ENCODE measurements around the gene CLIP1. TPM values are rescaled to one million over a fixed set of nuclear protein-coding genes. Genes with fewer than 3 reads are reported as not detected.
A peak's percentile ranks its signal among the peaks of the same experiment; 100 is the strongest.

CLIP1 gene
- total RNA-seq, 4 donors from 2014 or later, result 48.2 to 134 (median 96.8) TPM

GRCh38 chr12:122460641-122461040 lies 38.2 kb upstream of the CLIP1 start:
- H3K4me1 ChIP-seq, result no peaks in the 10 kb centered on the region
- no peaks in the 10 kb centered on the region for H3K9me3 ChIP-seq
- no peak for DNase-seq
- no peak overlapping the region for H3K4me3 ChIP-seq
- intact Hi-C loops (cut with DNase I; ENCODE audit: low total_unique reads), result no loop called here
- H3K27ac ChIP-seq, result no peak overlapping the region
- TF ChIP-seq, protein P1, sequence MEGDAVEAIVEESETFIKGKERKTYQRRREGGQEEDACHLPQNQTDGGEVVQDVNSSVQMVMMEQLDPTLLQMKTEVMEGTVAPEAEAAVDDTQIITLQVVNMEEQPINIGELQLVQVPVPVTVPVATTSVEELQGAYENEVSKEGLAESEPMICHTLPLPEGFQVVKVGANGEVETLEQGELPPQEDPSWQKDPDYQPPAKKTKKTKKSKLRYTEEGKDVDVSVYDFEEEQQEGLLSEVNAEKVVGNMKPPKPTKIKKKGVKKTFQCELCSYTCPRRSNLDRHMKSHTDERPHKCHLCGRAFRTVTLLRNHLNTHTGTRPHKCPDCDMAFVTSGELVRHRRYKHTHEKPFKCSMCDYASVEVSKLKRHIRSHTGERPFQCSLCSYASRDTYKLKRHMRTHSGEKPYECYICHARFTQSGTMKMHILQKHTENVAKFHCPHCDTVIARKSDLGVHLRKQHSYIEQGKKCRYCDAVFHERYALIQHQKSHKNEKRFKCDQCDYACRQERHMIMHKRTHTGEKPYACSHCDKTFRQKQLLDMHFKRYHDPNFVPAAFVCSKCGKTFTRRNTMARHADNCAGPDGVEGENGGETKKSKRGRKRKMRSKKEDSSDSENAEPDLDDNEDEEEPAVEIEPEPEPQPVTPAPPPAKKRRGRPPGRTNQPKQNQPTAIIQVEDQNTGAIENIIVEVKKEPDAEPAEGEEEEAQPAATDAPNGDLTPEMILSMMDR (IDR thresholded peaks at IDR 0.05), result no peak
- TF ChIP-seq POLR2A (IDR thresholded peaks at IDR 0.05), result no peak
- H3K36me3 ChIP-seq, result no peaks in the 10 kb centered on the region
- H3K27me3 ChIP-seq, result no peaks in the 10 kb centered on the region

GRCh38 chr12:122460061-122460460 lies 37.6 kb upstream of the CLIP1 start:
- Histone ChIP-seq H3K27me3 (no peaks in the 10 kb centered on the region), H3K36me3 (no peaks in the 10 kb centered on the region), H3K9me3 (no peaks in the 10 kb centered on the region), H3K4me1 (no peaks in the 10 kb centered on the region), H3K4me3 (no peak overlapping the region), H3K27ac (no peak overlapping the region)
- TF ChIP-seq, protein P1 (IDR thresholded peaks at IDR 0.05), result no peak
- no peak for TF ChIP-seq POLR2A (IDR thresholded peaks at IDR 0.05)
- peak in 1 of 2 donors; percentile 0 for DNase-seq
- intact Hi-C loops (cut with DNase I; ENCODE audit: low total_unique reads), result no loop called here

DNA sequence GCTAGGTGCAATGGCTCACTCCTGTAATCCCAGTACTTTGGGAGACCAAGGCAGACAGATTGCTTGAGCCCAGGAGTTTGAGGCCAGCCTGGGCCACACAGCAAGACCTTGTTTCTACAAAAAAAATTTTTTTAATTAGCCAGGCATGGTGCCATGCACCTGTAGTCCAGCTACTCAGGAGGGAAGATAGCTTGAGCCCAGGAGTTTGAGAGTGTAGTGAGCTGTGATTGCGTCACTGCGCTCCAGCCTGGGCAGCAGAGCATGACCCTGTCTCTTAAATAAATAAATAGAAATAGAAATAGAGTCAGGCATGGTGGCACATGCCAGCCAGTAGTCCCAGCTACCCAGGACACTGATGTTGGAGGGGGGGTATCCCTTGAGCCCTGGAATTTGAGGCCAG lies 36.7 kb upstream of the CLIP1 start:
- Histone ChIP-seq H3K36me3 (no peaks in the 10 kb centered on the region), H3K9me3 (no peaks in the 10 kb centered on the region), H3K27ac (no peak overlapping the region), H3K4me3 (no peak overlapping the region), H3K27me3 (no peaks in the 10 kb centered on the region), H3K4me1 (no peaks in the 10 kb centered on the region)
- DNase-seq, result no peak
- TF ChIP-seq, protein P1 (IDR thresholded peaks at IDR 0.05), result no peak
- no peak for TF ChIP-seq POLR2A (IDR thresholded peaks at IDR 0.05)
- intact Hi-C loops (cut with DNase I; ENCODE audit: low total_unique reads), result no loop called here

DNA sequence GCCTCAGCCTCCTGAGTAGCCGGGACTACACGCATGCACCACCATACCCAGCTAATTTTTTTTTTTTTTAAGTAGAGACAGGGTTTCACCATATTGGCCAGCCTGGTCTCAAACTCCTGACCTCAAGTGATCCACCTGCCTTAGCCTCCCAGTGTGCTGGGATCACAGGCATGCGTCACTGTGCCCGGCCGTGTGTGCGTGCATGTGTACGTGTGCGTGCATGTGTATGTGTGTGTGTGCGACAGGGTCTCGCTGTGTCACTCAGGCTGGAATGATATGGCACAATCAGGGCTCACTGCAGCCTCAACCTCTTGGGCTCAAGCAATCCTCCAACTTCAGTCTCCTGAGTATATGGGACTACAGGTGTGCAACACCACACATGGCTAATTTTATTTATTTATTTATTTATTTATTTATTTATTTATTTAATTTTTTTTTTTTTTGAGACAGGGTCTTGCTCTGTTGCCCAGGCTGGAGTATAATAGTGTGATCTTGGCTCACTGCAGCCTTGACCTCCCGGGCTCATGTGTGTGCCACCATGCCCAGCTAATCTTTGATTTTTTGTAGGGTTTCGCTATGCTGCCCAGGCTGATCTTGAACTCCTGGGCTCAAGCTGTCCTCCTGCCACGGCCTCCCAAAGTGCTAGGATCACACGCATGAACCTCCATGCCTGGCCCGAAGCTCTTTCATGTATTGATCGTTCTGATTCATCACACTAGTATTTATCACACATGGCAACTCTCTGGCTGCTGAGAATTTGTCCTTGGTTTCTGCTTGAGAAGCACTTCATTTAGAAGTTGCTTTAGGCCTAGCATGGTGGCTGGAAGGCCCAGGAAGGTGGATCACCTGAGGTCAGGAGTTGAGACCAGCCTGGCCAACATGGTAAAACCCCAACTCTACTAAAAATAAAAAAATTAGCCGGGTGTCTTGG lies 35.9 kb upstream of the CLIP1 start:
- Histone ChIP-seq H3K4me1 (no peaks in the 10 kb centered on the region), H3K27me3 (no peaks in the 10 kb centered on the region), H3K27ac (no peak overlapping the region), H3K4me3 (no peak overlapping the region), H3K36me3 (no peaks in the 10 kb centered on the region), H3K9me3 (no peaks in the 10 kb centered on the region)
- DNase-seq, result no peak
- TF ChIP-seq POLR2A (IDR thresholded peaks at IDR 0.05), result no peak
- TF ChIP-seq, protein P1 (IDR thresholded peaks at IDR 0.05), result no peak
- intact Hi-C loops (cut with DNase I; ENCODE audit: low total_unique reads), result no loop called here

DNA sequence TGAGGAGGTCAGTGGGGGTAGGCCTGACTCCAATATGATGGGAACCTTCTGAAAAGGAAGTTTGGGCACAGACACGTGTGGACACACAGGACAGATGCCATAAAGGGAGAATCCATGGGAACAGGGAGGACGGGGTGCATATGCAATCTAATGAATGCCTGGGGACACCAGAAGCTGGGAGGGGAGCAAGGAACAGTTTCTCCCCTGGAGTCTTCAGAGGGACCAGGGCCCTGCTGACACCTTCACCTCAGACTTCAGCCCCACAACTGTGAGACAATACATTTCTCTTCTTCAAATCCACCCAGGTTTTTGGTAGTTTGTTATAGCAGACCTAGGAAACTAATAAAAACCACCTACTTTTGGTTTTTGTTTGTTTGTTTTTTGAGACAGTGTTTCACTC lies 35.2 kb upstream of the CLIP1 start:
- intact Hi-C loops (cut with DNase I; ENCODE audit: low total_unique reads), result no loop called here

More for the DNA sequence above, 35.2 kb upstream of the CLIP1 start:
- no peaks in the 10 kb centered on the region for H3K4me1 ChIP-seq
- H3K36me3 ChIP-seq, result no peaks in the 10 kb centered on the region
- H3K27ac ChIP-seq, result no peak overlapping the region
- TF ChIP-seq, protein P1 (IDR thresholded peaks at IDR 0.05), result no peak
- no peak for TF ChIP-seq POLR2A (IDR thresholded peaks at IDR 0.05)
- no peaks in the 10 kb centered on the region for H3K9me3 ChIP-seq
- H3K27me3 ChIP-seq, result no peaks in the 10 kb centered on the region
- H3K4me3 ChIP-seq, result no peak overlapping the region
- no peak for DNase-seq

Measured in uterus (tissue), 4 donors.